ENCODE results near the gene SLC15A1.
A peak's percentile ranks its signal among the peaks of the same experiment; 100 is the strongest.

Gene SLC15A1

DNA sequence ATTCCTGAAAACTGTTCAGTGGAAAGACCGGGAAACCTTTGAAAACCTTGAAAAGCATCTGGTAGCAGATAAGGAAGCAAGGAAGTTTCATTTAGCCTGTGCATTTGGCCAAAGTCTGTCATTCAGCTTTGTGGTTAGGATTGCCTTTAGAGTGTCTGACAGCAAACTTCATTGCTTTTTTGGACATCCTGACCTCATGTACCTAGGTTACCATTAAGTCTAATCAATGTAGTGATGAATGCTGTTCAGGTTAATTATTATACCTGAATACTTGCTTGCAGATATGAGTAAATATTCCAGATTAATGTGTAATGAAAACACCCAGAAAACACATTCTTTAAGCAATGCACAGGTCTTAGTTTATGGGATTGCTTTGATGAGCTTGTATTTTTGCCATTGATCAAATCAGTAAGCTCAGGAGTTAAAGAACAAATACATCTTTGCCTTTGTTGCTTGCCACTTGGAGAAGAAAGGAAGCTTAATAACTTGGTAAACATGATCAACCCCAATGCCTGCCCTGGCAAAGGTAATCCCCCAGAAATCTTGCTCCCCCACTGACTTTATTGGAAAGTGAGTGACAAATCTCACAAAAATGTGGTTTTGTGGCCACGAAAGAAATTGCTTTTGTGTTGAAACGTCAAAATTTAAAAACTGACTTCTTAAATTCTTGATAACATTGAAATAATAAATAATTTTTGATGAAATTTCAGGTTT, 87.4 kb downstream of the SLC15A1 start:
- no peak overlapping the region for H3K4me3 ChIP-seq (ENCODE audit: low read length)
- TF ChIP-seq, protein P1, sequence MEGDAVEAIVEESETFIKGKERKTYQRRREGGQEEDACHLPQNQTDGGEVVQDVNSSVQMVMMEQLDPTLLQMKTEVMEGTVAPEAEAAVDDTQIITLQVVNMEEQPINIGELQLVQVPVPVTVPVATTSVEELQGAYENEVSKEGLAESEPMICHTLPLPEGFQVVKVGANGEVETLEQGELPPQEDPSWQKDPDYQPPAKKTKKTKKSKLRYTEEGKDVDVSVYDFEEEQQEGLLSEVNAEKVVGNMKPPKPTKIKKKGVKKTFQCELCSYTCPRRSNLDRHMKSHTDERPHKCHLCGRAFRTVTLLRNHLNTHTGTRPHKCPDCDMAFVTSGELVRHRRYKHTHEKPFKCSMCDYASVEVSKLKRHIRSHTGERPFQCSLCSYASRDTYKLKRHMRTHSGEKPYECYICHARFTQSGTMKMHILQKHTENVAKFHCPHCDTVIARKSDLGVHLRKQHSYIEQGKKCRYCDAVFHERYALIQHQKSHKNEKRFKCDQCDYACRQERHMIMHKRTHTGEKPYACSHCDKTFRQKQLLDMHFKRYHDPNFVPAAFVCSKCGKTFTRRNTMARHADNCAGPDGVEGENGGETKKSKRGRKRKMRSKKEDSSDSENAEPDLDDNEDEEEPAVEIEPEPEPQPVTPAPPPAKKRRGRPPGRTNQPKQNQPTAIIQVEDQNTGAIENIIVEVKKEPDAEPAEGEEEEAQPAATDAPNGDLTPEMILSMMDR (conservative IDR thresholded peaks at IDR 0.05; ENCODE audit: low read length) = no peak
- no peak for DNase-seq (ENCODE audit: low read depth)

DNA sequence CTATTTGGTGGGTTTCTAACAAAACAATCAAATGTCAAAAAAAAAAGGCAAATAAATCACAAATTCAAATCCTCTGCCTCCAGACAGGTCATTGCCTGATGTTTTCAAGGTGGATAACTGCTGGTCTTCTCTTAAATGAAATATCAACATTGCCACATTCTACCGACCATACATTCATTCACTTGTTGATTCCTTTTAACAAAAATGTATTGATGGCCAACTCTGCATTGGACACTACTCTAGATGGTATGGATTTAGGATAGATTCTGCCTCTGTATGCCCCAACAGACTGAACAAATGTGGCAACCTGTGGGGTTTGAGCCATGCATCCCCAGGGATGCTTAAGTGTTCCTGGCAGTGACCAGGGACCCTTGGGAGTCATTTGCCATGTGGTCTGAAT, 88.0 kb downstream of the SLC15A1 start:
- no peak for DNase-seq (ENCODE audit: low read depth)
- TF ChIP-seq, protein P1 (conservative IDR thresholded peaks at IDR 0.05; ENCODE audit: low read length) = no peak
- H3K4me3 ChIP-seq (ENCODE audit: low read length) = no peak overlapping the region

DNA sequence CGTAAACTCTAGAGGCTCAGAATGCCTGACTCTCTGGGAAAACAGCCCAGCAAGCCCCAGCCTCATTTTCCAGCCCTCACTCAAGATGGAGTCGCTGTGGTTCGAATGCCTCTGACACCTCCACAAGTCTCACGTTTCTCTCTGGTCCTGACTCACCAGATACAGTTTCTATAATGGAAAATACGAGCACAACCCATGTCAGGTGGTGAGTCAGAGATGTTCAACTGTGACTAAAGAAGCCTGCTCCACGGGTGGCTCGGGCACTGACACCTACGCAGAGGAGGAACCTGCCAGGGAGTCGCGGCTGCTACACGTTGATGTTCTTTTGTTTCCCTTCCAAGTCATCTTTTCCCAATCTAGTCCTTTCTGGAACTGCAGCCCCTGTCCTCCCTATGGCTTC, 88.4 kb downstream of the SLC15A1 start:
- no peak overlapping the region for H3K4me3 ChIP-seq (ENCODE audit: low read length)
- peak; percentile 40 for DNase-seq (ENCODE audit: low read depth)
- TF ChIP-seq, protein P1 (conservative IDR thresholded peaks at IDR 0.05; ENCODE audit: low read length) = no peak

DNA sequence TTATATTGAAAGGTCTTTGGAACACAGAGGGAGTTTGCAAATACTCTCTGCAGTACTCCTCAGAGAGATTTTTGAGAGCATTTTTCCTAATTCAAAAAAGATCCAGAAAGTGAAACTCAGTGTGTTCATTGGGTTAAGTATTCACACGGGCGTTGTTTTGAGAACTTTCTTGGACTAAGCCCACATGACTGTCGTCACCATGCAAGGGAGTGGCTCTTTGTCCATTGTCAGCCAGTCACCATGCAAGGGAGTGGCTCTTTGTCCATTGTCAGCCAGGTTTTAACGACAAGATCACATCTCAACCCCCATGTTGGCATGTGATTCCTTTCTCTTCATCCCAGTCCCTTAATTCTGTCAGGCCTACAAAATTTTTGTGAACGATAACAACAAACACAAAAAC, 94.3 kb downstream of the SLC15A1 start:
- TF ChIP-seq, protein P1 (conservative IDR thresholded peaks at IDR 0.05; ENCODE audit: low read length) = no peak
- DNase-seq (ENCODE audit: low read depth) = peak; percentile 63

DNA sequence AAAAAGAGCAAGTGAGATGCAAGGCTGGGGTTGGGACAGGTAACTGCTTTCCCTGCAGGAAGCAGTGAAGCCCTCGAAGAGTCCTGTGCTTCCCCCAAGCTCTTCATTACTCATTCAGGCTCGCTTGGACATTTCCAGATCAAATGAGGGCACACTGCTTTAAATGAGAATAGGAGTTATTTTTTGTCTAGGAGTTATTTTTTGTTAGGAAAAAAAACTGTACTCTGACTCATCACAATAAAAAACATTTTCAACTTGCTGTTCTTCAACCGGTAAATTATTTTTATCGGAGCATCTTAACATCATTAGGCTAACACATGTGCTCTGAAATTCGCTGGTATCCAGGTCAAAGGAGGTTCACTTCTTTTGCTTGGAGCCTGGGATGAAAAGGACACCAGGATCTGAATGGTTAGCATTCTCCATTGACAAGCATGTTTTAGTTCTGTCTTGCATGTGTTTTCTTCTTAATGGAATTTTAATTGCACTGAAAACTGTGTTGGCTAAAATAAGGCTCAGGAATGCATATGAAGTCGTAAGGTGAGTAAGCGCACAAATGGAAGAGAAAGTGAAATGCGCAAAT, 94.9 kb downstream of the SLC15A1 start:
- peak overlapping the region; percentile 26 for H3K4me3 ChIP-seq (ENCODE audit: low read length)
- peak; percentile 58 for DNase-seq (ENCODE audit: low read depth)
- TF ChIP-seq, protein P1 (conservative IDR thresholded peaks at IDR 0.05; ENCODE audit: low read length) = no peak

More for the DNA sequence above, 94.3 kb downstream of the SLC15A1 start:
- peak overlapping the region; percentile 26 for H3K4me3 ChIP-seq (ENCODE audit: low read length)

DNA sequence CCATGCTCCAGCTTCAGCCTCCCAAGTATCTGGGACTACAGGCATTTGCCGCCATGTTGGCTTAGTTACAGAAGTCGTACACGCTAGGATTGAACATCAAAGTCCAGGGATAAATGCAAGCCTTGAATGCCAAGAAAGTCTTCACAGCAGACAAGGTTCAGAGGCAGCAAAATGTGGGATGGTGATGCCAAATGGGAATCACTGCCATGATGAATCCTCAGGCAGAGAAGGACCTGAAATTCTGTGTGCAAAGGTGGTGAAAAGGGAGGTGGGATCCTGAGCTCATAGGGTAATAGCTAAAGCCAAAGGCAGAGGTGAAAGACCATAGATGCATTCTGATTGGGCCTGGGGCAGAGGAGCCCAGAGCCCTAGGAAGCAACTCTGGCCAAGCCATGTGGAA, 96.2 kb downstream of the SLC15A1 start:
- DNase-seq (ENCODE audit: low read depth) = no peak
- TF ChIP-seq, protein P1 (conservative IDR thresholded peaks at IDR 0.05; ENCODE audit: low read length) = no peak
- H3K4me3 ChIP-seq (ENCODE audit: low read length) = no peak overlapping the region

DNA sequence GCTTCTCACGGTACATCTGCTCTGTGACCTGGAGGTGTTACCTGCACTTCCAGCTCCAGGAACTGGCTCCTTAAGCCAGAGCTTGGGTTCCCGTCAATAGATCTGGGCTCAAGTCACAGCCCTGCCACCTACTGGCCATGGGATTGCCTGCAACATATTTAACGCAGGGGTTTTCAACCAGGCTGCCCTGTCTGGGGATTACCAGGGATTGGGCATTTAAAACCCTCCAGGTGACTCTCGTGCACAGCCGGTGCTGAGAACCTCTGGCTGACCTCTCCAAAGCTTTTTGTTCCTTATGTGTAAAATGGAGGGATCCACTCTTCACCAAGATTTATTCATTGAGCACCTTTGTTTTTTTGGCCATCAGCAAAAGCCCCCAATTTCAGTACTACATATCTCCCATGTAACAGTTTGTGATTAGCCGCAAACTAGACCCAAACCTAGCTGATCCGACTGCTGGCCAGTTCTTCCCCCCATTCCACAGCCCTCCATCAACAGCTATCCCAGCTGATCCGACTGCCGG, 98.9 kb downstream of the SLC15A1 start:
- H3K4me3 ChIP-seq (ENCODE audit: low read length) = no peak overlapping the region
- peak; percentile 67 for DNase-seq (ENCODE audit: low read depth)
- TF ChIP-seq, protein P1 (conservative IDR thresholded peaks at IDR 0.05; ENCODE audit: low read length) = peak; percentile 96
